Left lung (tissue), 10 donors: Measurements from ENCODE around the gene ACTR2. TPM values are rescaled to one million over a fixed set of nuclear protein-coding genes. Genes with fewer than 3 reads are reported as not detected.

ENCODE experiments used
- ATAC-seq: fragments of 200-7000 bp; cut with Tn5 transposase; one replicate; pipeline ENCODE4 v1.9.1; 2020; ENCODE audit warnings: moderate library complexity
- DNase-seq, 4 donors: peaks; one replicate each; pipeline ENCODE4 v3.0.0-alpha.2; 2013 to 2020
- H3K27ac ChIP-seq, 2 donors: fragments of 200-600 bp; sonication (generic) in 1 of 2; one replicate each; pipeline versions ENCODE4 v1.5.0 to v1.8.0; 2020 to 2021
- H3K27me3 ChIP-seq, 2 donors: fragments of 200-600 bp; sonication (generic) in 1 of 2; one replicate each; pipeline versions ENCODE4 v1.5.0 to v1.8.0; 2020 to 2021
- H3K36me3 ChIP-seq, 2 donors: fragments of 200-600 bp; sonication (generic) in 1 of 2; one replicate each; pipeline versions ENCODE4 v1.5.0 to v1.8.0; 2020 to 2021
- H3K4me1 ChIP-seq, 2 donors: fragments of 200-600 bp; one replicate each; pipeline ENCODE4 v1.8.0; 2021
- H3K4me3 ChIP-seq, 2 donors: fragments of 200-600 bp; sonication (generic) in 1 of 2; one replicate each; pipeline versions ENCODE4 v1.5.0 to v1.8.0; 2020 to 2021; ENCODE audit warnings: mild to moderate bottlenecking in 1 of 2
- H3K9me3 ChIP-seq, 2 donors: fragments of 200-600 bp; sonication (generic) in 1 of 2; one replicate each; pipeline versions ENCODE4 v1.5.0 to v1.8.0; 2020 to 2021
- CTCF ChIP-seq, 2 donors: fragments of 200-600 bp; sonication (generic) in 1 of 2; IDR thresholded peaks; one replicate each; pipeline versions ENCODE4 v1.5.0 to v1.8.0; 2021; ENCODE audit warnings: antibody characterized with exemption in 2 of 2
- intact Hi-C, 2 donors: fragments of 100-400 bp; cut with DNase I; formaldehyde crosslinking; loops; one replicate each; pipeline versions ENCODE4 v1.11.2 to v1.14.2; 2022
- polyA plus RNA-seq, 6 donors: library from polyadenylated mRNA; unstranded; fragments of 120-200 nt; gene quantifications; one replicate each; pipeline ENCODE4 v1.2.1, GENCODE V29; 2013; ENCODE audit not compliant: insufficient read length in 6 of 6
- total RNA-seq, 2 donors: library from RNA; stranded (reverse); fragmentation: NEBNext Ultra II Directional; extraction: Animal tissue kit (Norgen Biotek cat#: 25700); gene quantifications; one replicate each; pipeline ENCODE4 v1.2.1, GENCODE V29; 2021
- donor health status: DM: no; HTN: yes; CAD: no.
- donor health status: DM: no; HTN: no; CAD: no.

Gene ACTR2
- total and polyA plus RNA-seq, 8 donors: 157 to 314 (median 194) TPM

- H3K9me3 ChIP-seq: no peaks in the 10 kb centered on the region
- intact Hi-C loops: no loop called here
- DNase-seq: no peak
Measured at GRCh38 chr2:65199891-65200290, 27.7 kb upstream of the ACTR2 start.

GRCh38 chr2:65204461-65205210, 23.0 kb upstream of the ACTR2 start:
- TF ChIP-seq CTCF (IDR thresholded peaks at IDR 0.05): no peak
- H3K4me3 ChIP-seq: no peak overlapping the region
- no peaks in the 10 kb centered on the region for H3K27me3 ChIP-seq
- H3K36me3 ChIP-seq: no peaks in the 10 kb centered on the region
- ATAC-seq (no peak), DNase-seq (peak in 1 of 4 donors; percentile 6)
- H3K27ac ChIP-seq: no peak overlapping the region
- intact Hi-C loops: no loop called here
- no peaks in the 10 kb centered on the region for H3K4me1 ChIP-seq
- H3K9me3 ChIP-seq: no peaks in the 10 kb centered on the region

More at GRCh38 chr2:65199891-65200290, 27.7 kb upstream of the ACTR2 start:
- no peak for TF ChIP-seq CTCF (IDR thresholded peaks at IDR 0.05)
- no peaks in the 10 kb centered on the region for H3K27me3 ChIP-seq
- ATAC-seq: no peak
- H3K27ac ChIP-seq: no peak overlapping the region
- no peaks in the 10 kb centered on the region for H3K4me1 ChIP-seq
- H3K4me3 ChIP-seq: no peak overlapping the region
- H3K36me3 ChIP-seq: no peaks in the 10 kb centered on the region

- intact Hi-C loops: no loop called here
- H3K27ac ChIP-seq: no peak overlapping the region
- no peak for DNase-seq
Measured at GRCh38 chr2:65212115-65212514, 15.5 kb upstream of the ACTR2 start.

GRCh38 chr2:65212619-65213018, 15.0 kb upstream of the ACTR2 start:
- intact Hi-C loops: no loop called here
- no peak for ATAC-seq
- H3K9me3 ChIP-seq: no peaks in the 10 kb centered on the region
- no peaks in the 10 kb centered on the region for H3K27me3 ChIP-seq
- no peaks in the 10 kb centered on the region for H3K4me1 ChIP-seq
- no peak overlapping the region for H3K27ac ChIP-seq
- no peak for TF ChIP-seq CTCF (IDR thresholded peaks at IDR 0.05)
- no peak overlapping the region for H3K4me3 ChIP-seq
- no peaks in the 10 kb centered on the region for H3K36me3 ChIP-seq
- no peak for DNase-seq

More at GRCh38 chr2:65212115-65212514, 15.5 kb upstream of the ACTR2 start:
- ATAC-seq: no peak
- no peaks in the 10 kb centered on the region for H3K27me3 ChIP-seq
- H3K4me3 ChIP-seq: no peak overlapping the region
- no peaks in the 10 kb centered on the region for H3K36me3 ChIP-seq
- TF ChIP-seq CTCF (IDR thresholded peaks at IDR 0.05): no peak
- no peaks in the 10 kb centered on the region for H3K9me3 ChIP-seq
- H3K4me1 ChIP-seq: no peaks in the 10 kb centered on the region

- no peaks in the 10 kb centered on the region for H3K4me1 ChIP-seq
- no peak overlapping the region for H3K4me3 ChIP-seq
- DNase-seq (no peak), ATAC-seq (no peak)
- no peak for TF ChIP-seq CTCF (IDR thresholded peaks at IDR 0.05)
- H3K36me3 ChIP-seq: no peaks in the 10 kb centered on the region
- H3K27ac ChIP-seq: no peak overlapping the region
- intact Hi-C loops: no loop called here
- no peaks in the 10 kb centered on the region for H3K27me3 ChIP-seq
- H3K9me3 ChIP-seq: no peaks in the 10 kb centered on the region
Measured at GRCh38 chr2:65213035-65213434, 14.6 kb upstream of the ACTR2 start.
